SKM-1 (cell line): ENCODE measurements around the gene IGSF21.
"Not testable (repeated sequence)": the region's sequence is repeated elsewhere in the genome, so short reads cannot be mapped to it uniquely, and the experiment has no call there.

Experiments used
- DNase-seq: peaks from one replicate; lab custom pipeline; 2025; ENCODE audit not compliant: unreplicated experiment; lab: John Stamatoyannopoulos, UW

IGSF21 gene

GRCh38 chr1:18416126-18416525, 308.5 kb downstream of the IGSF21 start:
- DNase-seq = not testable (repeated sequence)

- no peak for DNase-seq
Observed at GRCh38 chr1:18417316-18418269, 310.0 kb downstream of the IGSF21 start.

GRCh38 chr1:18419113-18419844, 311.7 kb downstream of the IGSF21 start:
- no peak for DNase-seq

- no peak for DNase-seq
Observed at GRCh38 chr1:18419845-18420184, 312.2 kb downstream of the IGSF21 start.

- no peak for DNase-seq
Observed at GRCh38 chr1:18422076-18422777, 314.6 kb downstream of the IGSF21 start.

GRCh38 chr1:18422954-18423353, 315.4 kb downstream of the IGSF21 start:
- DNase-seq = no peak

GRCh38 chr1:18426580-18426979, 319.0 kb downstream of the IGSF21 start:
- DNase-seq = no peak
